Measurements from ENCODE around the gene SHISA7. TPM values are rescaled to one million over a fixed set of nuclear protein-coding genes. Genes with fewer than 3 reads are reported as not detected.

The SHISA7 gene
- total RNA-seq, 1 experiment from 2014 or later, result not detected

GRCh38 chr19:55398200-55398925 lies 44.7 kb downstream of the SHISA7 start:
- Histone ChIP-seq H3K9ac (ENCODE audit: low read length) (no peak overlapping the region), H3K4me2 (ENCODE audit: low read length) (no peak overlapping the region), H3K79me2 (ENCODE audit: low read length) (peaks cover 16% of the 10 kb centered on the region), H3K27me3 (ENCODE audit: low read length) (no peaks in the 10 kb centered on the region), H3K27ac (ENCODE audit: low read length) (no peak overlapping the region), H3K9me3 (ENCODE audit: low read length) (no peaks in the 10 kb centered on the region), H3K9me2 (replicated peaks; ENCODE audit: low read length) (no peaks in the 10 kb centered on the region), H3K36me3 (ENCODE audit: low read depth, low read length) (peaks cover 30% of the 10 kb centered on the region), H3K4me3 (ENCODE audit: low read length) (no peak overlapping the region), H2AFZ (ENCODE audit: low read length) (no peak overlapping the region), H3F3A (ENCODE audit: low read length, unreplicated experiment) (peaks cover 26% of the 10 kb centered on the region), H4K20me1 (ENCODE audit: low read length) (peaks cover 33% of the 10 kb centered on the region), H3K4me1 (ENCODE audit: insufficient read depth, low read length) (no peaks in the 10 kb centered on the region)
- BruUV-seq (replicated peaks), result no TSS peak
- POLR2A ChIA-PET (ENCODE audit: unreplicated experiment), result no interaction called here
- DNase-seq, result no peak
- intact Hi-C loops (cut with micrococcal nuclease), result no loop called here
- no peak for ATAC-seq
- TF ChIP-seq CTCF (conservative IDR thresholded peaks at IDR 0.05; ENCODE audit: low read depth, low read length), result no peak
- TF ChIP-seq EZH2 (IDR thresholded peaks at IDR 0.05; ENCODE audit: low read length, unreplicated experiment), result no peak
- TF ChIP-seq EZH2phosphoT487 (IDR thresholded peaks at IDR 0.05; ENCODE audit: borderline replicate concordance, low read length), result no peak
- CTCF ChIA-PET, result no interaction called here

GRCh38 chr19:55392820-55393761 lies 50.0 kb downstream of the SHISA7 start:
- no TSS peak for BruUV-seq (replicated peaks)
- Histone ChIP-seq H3K4me1 (ENCODE audit: insufficient read depth, low read length) (peaks cover 6% of the 10 kb centered on the region), H3K27me3 (ENCODE audit: low read length) (no peaks in the 10 kb centered on the region), H4K20me1 (ENCODE audit: low read length) (peaks cover 33% of the 10 kb centered on the region), H3K36me3 (ENCODE audit: low read depth, low read length) (peaks cover 15% of the 10 kb centered on the region), H3F3A (ENCODE audit: low read length, unreplicated experiment) (peaks cover 7% of the 10 kb centered on the region), H3K79me2 (ENCODE audit: low read length) (peaks cover 18% of the 10 kb centered on the region), H3K27ac (ENCODE audit: low read length) (no peak overlapping the region), H3K4me2 (ENCODE audit: low read length) (no peak overlapping the region), H2AFZ (ENCODE audit: low read length) (no peak overlapping the region), H3K9me2 (replicated peaks; ENCODE audit: low read length) (no peaks in the 10 kb centered on the region), H3K4me3 (ENCODE audit: low read length) (no peak overlapping the region), H3K9me3 (ENCODE audit: low read length) (no peaks in the 10 kb centered on the region), H3K9ac (ENCODE audit: low read length) (no peak overlapping the region)
- DNase-seq (no peak), ATAC-seq (no peak)
- ChIA-PET POLR2A (ENCODE audit: unreplicated experiment) (no interaction called here), CTCF (no interaction called here)
- TF ChIP-seq EZH2 (IDR thresholded peaks at IDR 0.05; ENCODE audit: low read length, unreplicated experiment), result no peak
- no peak for TF ChIP-seq CTCF (conservative IDR thresholded peaks at IDR 0.05; ENCODE audit: low read depth, low read length)
- TF ChIP-seq EZH2phosphoT487 (IDR thresholded peaks at IDR 0.05; ENCODE audit: borderline replicate concordance, low read length), result no peak
- intact Hi-C loops (cut with micrococcal nuclease), result no loop called here
